B cell (primary cell): ENCODE results near the gene TMEM266. TPM values are rescaled to one million over a fixed set of nuclear protein-coding genes. Genes with fewer than 3 reads are reported as not detected.

Experiments
- ATAC-seq: fragments of 200-7000 bp; cut with Tn5 transposase; one replicate; pipeline ENCODE4 v1.10.0; 2021; ENCODE audit warnings: low read depth, mild to moderate bottlenecking, moderate number of reproducible peaks, moderate library complexity
- CTCF ChIA-PET: fragments of 350-600 bp; sonication (Branson Sonifier 250); formaldehyde crosslinking; loops from one replicate; lab custom pipeline; 2021; ENCODE audit warnings: antibody characterized with exemption, inconsistent platforms; lab: Charles Lee
- POLR2A ChIA-PET: fragments of 350-600 bp; sonication (Branson Sonifier 250); formaldehyde crosslinking; loops from one replicate; lab custom pipeline; 2021; ENCODE audit warnings: antibody characterized with exemption; lab: Charles Lee
- DNase-seq: peaks from one replicate; pipeline ENCODE4 v3.0.0; 2013
- H2AFZ ChIP-seq: 2 replicates; pipeline ENCODE4 v1.6.1; 2012; ENCODE audit warnings: mild to moderate bottlenecking, low read depth, low read length; ENCODE audit not compliant: insufficient read depth, poor library complexity, severe bottlenecking
- H3K27ac ChIP-seq, 2 donors: 1 replicate in 1 of 2; 2 replicates in 1 of 2; pipeline ENCODE4 v1.5.1; 2012 to 2013; ENCODE audit warnings: low read length in 2 of 2, mild to moderate bottlenecking in 2 of 2, moderate library complexity in 1 of 2
- H3K27me3 ChIP-seq, 4 experiments: fragments of 200-600 bp in 1 of 4; sonication (generic) in 1 of 4; replicated peaks in 1 of 4; 1 replicate in 2 of 4; 2 replicates in 2 of 4; pipeline versions ENCODE4 v1.6.1 to v1.7.0; 2013 to 2016; ENCODE audit warnings: low read length in 3 of 4, mild to moderate bottlenecking in 2 of 4, mixed read lengths in 1 of 4, moderate library complexity in 1 of 4; ENCODE audit not compliant: insufficient read depth in 4 of 4, control insufficient read depth in 3 of 4; ENCODE audit errors: control extremely low read depth in 1 of 4
- H3K36me3 ChIP-seq, 2 experiments: replicated peaks in 1 of 2; 1 replicate in 1 of 2; 2 replicates in 1 of 2; pipeline versions ENCODE4 v1.6.1 to v1.7.1; 2013; ENCODE audit warnings: low read length in 1 of 2; ENCODE audit not compliant: insufficient read depth in 2 of 2, control insufficient read depth in 1 of 2; ENCODE audit errors: control extremely low read depth in 1 of 2, extremely low read depth in 1 of 2
- H3K4me1 ChIP-seq, 2 donors: fragments of 200-600 bp in 1 of 2; sonication (generic) in 1 of 2; 1 replicate in 1 of 2; 2 replicates in 1 of 2; pipeline versions ENCODE4 v1.5.1 to v1.6.1; 2013 to 2017; ENCODE audit warnings: low read length in 2 of 2; ENCODE audit not compliant: control insufficient read depth in 2 of 2, insufficient read depth in 2 of 2
- H3K4me2 ChIP-seq: replicated peaks from 2 replicates; pipeline ENCODE3; 2012; ENCODE audit warnings: mild to moderate bottlenecking, low read depth, low read length; ENCODE audit not compliant: poor library complexity, severe bottlenecking
- H3K4me3 ChIP-seq, 5 experiments: fragments of 200-600 bp in 1 of 5; sonication (generic) in 1 of 5; 1 replicate in 3 of 5; 2 replicates in 2 of 5; pipeline versions ENCODE4 v1.5.1 to v1.7.0; 2011 to 2016; ENCODE audit warnings: low read length in 4 of 5, mild to moderate bottlenecking in 4 of 5, low read depth in 2 of 5, control low read depth in 1 of 5, moderate library complexity in 1 of 5; ENCODE audit not compliant: insufficient read depth in 1 of 5; ENCODE audit errors: control extremely low read depth in 1 of 5, extremely low read depth in 1 of 5
- H3K79me2 ChIP-seq: fragments of 200-600 bp; sonication (generic); one replicate; pipeline ENCODE4 v1.6.0; 2016; ENCODE audit warnings: low read length; ENCODE audit not compliant: control insufficient read depth, insufficient read depth
- H3K9ac ChIP-seq: fragments of 200-600 bp; sonication (generic); 2 replicates; pipeline ENCODE4 v1.6.1; 2017; ENCODE audit warnings: mild to moderate bottlenecking, low read length, moderate library complexity
- H3K9me3 ChIP-seq, 3 donors: one replicate each; pipeline versions ENCODE4 v1.6.1 to v1.7.1; 2013; ENCODE audit warnings: low read length in 2 of 3; ENCODE audit not compliant: control insufficient read depth in 2 of 3, insufficient read depth in 1 of 3; ENCODE audit errors: control extremely low read depth in 1 of 3
- H4K20me1 ChIP-seq: 2 replicates; pipeline ENCODE4 v1.6.0; 2012; ENCODE audit warnings: mild to moderate bottlenecking, low read length; ENCODE audit not compliant: insufficient read depth, control insufficient read depth, poor library complexity, severe bottlenecking
- H3K27ac Mint-ChIP-seq: one replicate; pipeline ENCODE4 v1.8.0; 2021; ENCODE audit warnings: mixed read lengths
- H3K27me3 Mint-ChIP-seq: one replicate; pipeline ENCODE4 v1.8.0; 2021; ENCODE audit warnings: mixed read lengths
- H3K4me1 Mint-ChIP-seq: one replicate; pipeline ENCODE4 v1.8.0; 2021; ENCODE audit warnings: mixed read lengths
- H3K4me3 Mint-ChIP-seq: one replicate; pipeline ENCODE4 v1.8.0; 2021; ENCODE audit warnings: mixed read lengths
- H3K9me3 Mint-ChIP-seq: one replicate; pipeline ENCODE4 v1.8.0; 2022; ENCODE audit warnings: mixed read lengths; ENCODE audit not compliant: insufficient read depth
- CTCF ChIP-seq: fragments of 200-600 bp; IDR thresholded peaks from one replicate; pipeline ENCODE4 v1.8.0; 2022; ENCODE audit warnings: antibody characterized with exemption, mild to moderate bottlenecking
- EZH2 ChIP-seq: IDR thresholded peaks from 2 replicates; pipeline ENCODE4 v1.6.1; 2012; ENCODE audit warnings: borderline replicate concordance, low read depth, mild to moderate bottlenecking, moderate library complexity, low read length; ENCODE audit not compliant: insufficient read depth, poor library complexity, severe bottlenecking
- WGBS: methylation state at CpG from one replicate; pipeline ENCODE4 v1.1.5; 2013; ENCODE audit warnings: missing lambda C conversion rate; ENCODE audit not compliant: insufficient coverage; 5-methylcytosine and 5-hydroxymethylcytosine counted together
- intact Hi-C: fragments of 100-400 bp; cut with micrococcal nuclease; formaldehyde crosslinking; loops from one replicate; pipeline ENCODE4 v1.10.0; 2022
- polyA plus RNA-seq: library from polyadenylated mRNA; depleted of rRNA; stranded (reverse); fragments of >200 nt; gene quantifications from 2 replicates; pipeline ENCODE4 v1.2.3, GENCODE V29; 2012
- total RNA-seq, 2 donors: library from RNA; stranded (reverse); fragments of 120-200 nt in 1 of 2; gene quantifications; 1 replicate in 1 of 2; 2 replicates in 1 of 2; pipeline versions ENCODE4 v1.2.3 to v1.2.4, GENCODE V29; 2013 to 2022

TMEM266 gene
- total and polyA plus RNA-seq, 2 donors (not counting 1 experiment from before 2014, with no cell fraction given): not detected

GRCh38 chr15:76253691-76254473 lies 194.1 kb downstream of the TMEM266 start:
- intact Hi-C loops: no loop called here

More at GRCh38 chr15:76253691-76254473, 194.1 kb downstream of the TMEM266 start:
- Mint-ChIP-seq H3K9me3 (no peaks in the 10 kb centered on the region), H3K4me1 (no peaks in the 10 kb centered on the region), H3K4me3 (no peak overlapping the region), H3K27ac (no peak overlapping the region), H3K27me3 (no peaks in the 10 kb centered on the region)
- ChIA-PET POLR2A (no interaction called here), CTCF (no interaction called here)
- H3K27me3 ChIP-seq: no peaks in the 10 kb centered on the region
- H2AFZ ChIP-seq: no peak overlapping the region
- H3K4me1 ChIP-seq: no peaks in the 10 kb centered on the region
- TF ChIP-seq EZH2 (no peak), CTCF (no peak)
- H4K20me1 ChIP-seq: peaks cover 6% of the 10 kb centered on the region
- no peak for ATAC-seq
- WGBS: no CpG with 5 or more reads among the region's 3 CpGs
- peaks cover 3 to 4% of the 10 kb centered on the region in 2 experiments for H3K36me3 ChIP-seq
- no peak for DNase-seq
- no peak overlapping the region for H3K9ac ChIP-seq
- H3K9me3 ChIP-seq: peaks cover 0 to 10% (median 3%) of the 10 kb centered on the region in 3 donors
- no peak overlapping the region for H3K4me2 ChIP-seq
- H3K79me2 ChIP-seq: no peaks in the 10 kb centered on the region
- no peak overlapping the region for H3K4me3 ChIP-seq
- no peak overlapping the region for H3K27ac ChIP-seq

Other genes with a start within 250 kb of the TMEM266 start
- gene UBE2Q2, start 216.5 kb upstream of the TMEM266 start, total RNA-seq: 31.2 and 33.6 TPM in 2 replicates
- gene UBE2Q2, start 216.5 kb upstream of the TMEM266 start, polyA plus RNA-seq: 11.4 and 14.7 TPM in 2 replicates
- gene FBXO22, start 156.1 kb upstream of the TMEM266 start, total RNA-seq: 23.3 and 24.1 TPM in 2 replicates
- 6.6 and 6.7 TPM in 2 replicates for gene FBXO22, start 156.1 kb upstream of the TMEM266 start, polyA plus RNA-seq
- gene NRG4, start 47.6 kb upstream of the TMEM266 start, total RNA-seq: 0.37 TPM in 1 of 2 replicates, not detected in the other
- not detected in 2 replicates for gene NRG4, start 47.6 kb upstream of the TMEM266 start, polyA plus RNA-seq